ENCODE data around the gene ASCC1. TPM values are rescaled to one million over a fixed set of nuclear protein-coding genes. Genes with fewer than 3 reads are reported as not detected.

Gene ASCC1
- total RNA-seq, 2 donors from 2014 or later: 15.2 to 30.3 TPM

DNA sequence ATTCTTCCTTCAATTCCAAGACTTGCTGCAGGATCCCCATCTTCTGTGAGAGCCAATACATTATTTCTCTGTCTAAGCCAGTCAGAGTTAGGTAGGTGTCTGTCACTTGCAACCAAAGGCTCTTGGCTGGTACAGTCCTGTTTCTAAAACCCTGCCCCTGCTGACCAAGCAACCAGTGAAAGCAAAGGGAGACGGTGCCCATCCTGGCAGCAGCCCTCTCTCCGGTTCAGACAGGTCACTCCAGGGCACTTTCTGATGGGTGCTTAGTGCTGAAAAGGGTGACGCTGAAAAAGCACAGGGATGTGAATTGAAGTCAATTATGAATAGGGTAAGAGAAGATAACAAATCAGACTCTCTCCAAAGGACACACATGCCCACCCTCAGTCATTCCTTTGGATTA, 165.2 kb downstream of the ASCC1 start:
- H3K4me1 ChIP-seq (ENCODE audit: control insufficient read depth in 1 of 2, low read depth in 2 of 2): peaks cover 0 to 3% of the 10 kb centered on the region in 2 donors
- no peak overlapping the region for H3K27ac ChIP-seq
- TF ChIP-seq, protein P1, sequence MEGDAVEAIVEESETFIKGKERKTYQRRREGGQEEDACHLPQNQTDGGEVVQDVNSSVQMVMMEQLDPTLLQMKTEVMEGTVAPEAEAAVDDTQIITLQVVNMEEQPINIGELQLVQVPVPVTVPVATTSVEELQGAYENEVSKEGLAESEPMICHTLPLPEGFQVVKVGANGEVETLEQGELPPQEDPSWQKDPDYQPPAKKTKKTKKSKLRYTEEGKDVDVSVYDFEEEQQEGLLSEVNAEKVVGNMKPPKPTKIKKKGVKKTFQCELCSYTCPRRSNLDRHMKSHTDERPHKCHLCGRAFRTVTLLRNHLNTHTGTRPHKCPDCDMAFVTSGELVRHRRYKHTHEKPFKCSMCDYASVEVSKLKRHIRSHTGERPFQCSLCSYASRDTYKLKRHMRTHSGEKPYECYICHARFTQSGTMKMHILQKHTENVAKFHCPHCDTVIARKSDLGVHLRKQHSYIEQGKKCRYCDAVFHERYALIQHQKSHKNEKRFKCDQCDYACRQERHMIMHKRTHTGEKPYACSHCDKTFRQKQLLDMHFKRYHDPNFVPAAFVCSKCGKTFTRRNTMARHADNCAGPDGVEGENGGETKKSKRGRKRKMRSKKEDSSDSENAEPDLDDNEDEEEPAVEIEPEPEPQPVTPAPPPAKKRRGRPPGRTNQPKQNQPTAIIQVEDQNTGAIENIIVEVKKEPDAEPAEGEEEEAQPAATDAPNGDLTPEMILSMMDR (IDR thresholded peaks at IDR 0.05): no peak
- DNase-seq (ENCODE audit: low spot score) (no peak), ATAC-seq (ENCODE audit: insufficient number of reproducible peaks, low FRiP score, low read depth) (no peak)
- H3K4me3 ChIP-seq: no peak overlapping the region
- no peaks in the 10 kb centered on the region for H3K36me3 ChIP-seq
- no peaks in the 10 kb centered on the region for H3K27me3 ChIP-seq (replicated peaks; ENCODE audit: insufficient read depth)
- H3K9me3 ChIP-seq: no peaks in the 10 kb centered on the region

DNA sequence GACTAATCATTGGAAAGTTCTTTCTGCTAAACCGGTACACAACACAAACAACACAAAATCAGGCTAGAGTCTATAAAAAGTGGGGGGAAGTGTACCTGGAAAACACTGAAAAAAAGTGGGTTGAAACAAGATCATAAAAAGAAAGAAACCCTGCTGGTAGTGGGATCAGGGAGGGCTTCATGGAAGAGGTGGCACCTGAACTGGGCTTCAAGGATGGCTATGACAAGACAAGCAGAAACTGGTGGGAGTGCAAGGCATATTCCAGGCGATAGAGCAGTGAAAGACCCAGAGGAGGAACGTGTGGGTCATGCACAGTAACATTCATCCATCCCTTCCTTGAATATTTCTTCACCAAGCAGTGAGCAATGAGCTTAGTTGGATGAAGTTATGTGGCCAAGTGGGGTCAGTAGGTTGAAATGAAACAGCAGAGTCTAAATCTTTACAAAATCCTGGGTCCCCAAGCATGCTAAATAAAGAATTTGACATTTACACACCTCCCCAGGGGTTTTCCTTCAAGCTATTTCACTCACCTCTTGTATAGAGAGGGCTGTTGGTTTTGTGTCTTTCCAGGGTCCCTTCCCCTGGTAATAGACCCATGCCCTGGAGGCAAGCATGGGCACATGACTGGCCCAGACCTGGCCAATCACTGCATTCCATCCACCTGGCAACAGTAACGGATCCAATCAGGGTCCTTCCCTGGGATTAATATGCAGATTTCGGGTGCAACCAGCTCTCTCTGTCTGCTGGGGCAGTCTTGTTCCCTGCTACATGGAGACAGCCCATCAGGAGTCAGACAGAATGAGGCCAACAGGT, 165.9 kb downstream of the ASCC1 start:
- ATAC-seq (ENCODE audit: insufficient number of reproducible peaks, low FRiP score, low read depth): no peak

DNA sequence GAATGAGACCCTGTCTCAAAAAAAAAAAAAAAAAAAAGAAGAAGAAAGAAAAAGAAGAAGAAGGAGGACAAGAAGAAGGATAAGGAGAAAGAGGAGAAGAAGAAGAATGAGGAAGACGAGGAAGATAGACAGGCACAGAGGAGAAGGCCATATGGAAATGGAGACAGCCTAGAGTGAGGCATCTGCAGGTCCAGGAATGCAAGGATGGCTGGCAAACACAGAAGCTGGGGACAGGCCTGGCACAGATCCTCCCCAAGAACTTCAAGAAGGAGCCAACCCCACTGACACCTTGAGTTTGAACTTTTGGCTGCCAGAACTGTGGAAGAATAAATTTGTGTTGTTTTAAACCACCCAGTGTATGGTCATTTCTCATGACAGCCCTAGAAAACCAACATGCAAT, 166.6 kb downstream of the ASCC1 start:
- ATAC-seq (ENCODE audit: insufficient number of reproducible peaks, low FRiP score, low read depth): no peak

More for the DNA sequence above, 165.9 kb downstream of the ASCC1 start:
- TF ChIP-seq, protein P1 (IDR thresholded peaks at IDR 0.05): no peak
- Histone ChIP-seq H3K4me1 (ENCODE audit: control insufficient read depth in 1 of 2, low read depth in 2 of 2) (peaks cover 0 to 10% of the 10 kb centered on the region in 2 donors), H3K27me3 (replicated peaks; ENCODE audit: insufficient read depth) (no peaks in the 10 kb centered on the region), H3K4me3 (no peak overlapping the region), H3K36me3 (no peaks in the 10 kb centered on the region), H3K27ac (no peak overlapping the region), H3K9me3 (no peaks in the 10 kb centered on the region)
- no peak for DNase-seq (ENCODE audit: low spot score)

DNA sequence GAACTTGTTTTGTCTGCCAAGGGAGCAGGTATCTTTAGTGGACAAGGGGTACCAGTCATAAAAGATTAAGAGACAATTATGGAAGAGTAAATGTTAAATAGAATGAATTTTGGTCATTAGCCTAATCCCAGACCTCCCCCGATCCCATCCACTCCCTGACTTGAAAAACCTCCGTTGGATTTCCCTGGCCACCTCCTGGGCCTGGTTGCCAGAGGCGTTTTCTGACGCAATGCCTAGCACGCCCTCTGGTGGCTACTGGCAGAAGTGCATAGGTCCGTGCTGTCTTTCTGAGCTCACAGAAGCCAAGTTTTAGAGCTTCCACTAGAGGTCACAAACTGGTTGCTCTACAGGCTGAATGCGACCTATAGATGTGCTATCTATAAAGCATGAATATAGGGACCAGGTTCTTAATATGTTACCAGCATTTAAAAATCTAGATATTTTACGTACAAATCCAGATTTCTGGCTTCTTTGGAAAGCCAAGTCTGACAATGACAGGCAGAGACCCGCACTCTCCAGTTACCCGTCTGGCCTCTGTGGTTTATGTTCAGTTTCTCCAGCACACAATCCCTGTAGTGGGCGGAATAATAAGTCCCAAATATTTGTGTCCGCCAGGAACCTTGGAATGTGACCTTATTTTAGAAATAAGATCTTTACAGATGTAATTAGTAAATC, 167.5 kb downstream of the ASCC1 start:
- ATAC-seq (ENCODE audit: insufficient number of reproducible peaks, low FRiP score, low read depth) (peak; percentile 48), DNase-seq (ENCODE audit: low spot score) (peak; percentile 57)
- peaks cover 0 to 25% of the 10 kb centered on the region in 2 donors for H3K4me1 ChIP-seq (ENCODE audit: control insufficient read depth in 1 of 2, low read depth in 2 of 2)
- H3K27me3 ChIP-seq (replicated peaks; ENCODE audit: insufficient read depth): no peaks in the 10 kb centered on the region
- no peaks in the 10 kb centered on the region for H3K36me3 ChIP-seq
- no peak overlapping the region for H3K27ac ChIP-seq
- no peak overlapping the region for H3K4me3 ChIP-seq
- H3K9me3 ChIP-seq: no peaks in the 10 kb centered on the region
- TF ChIP-seq, protein P1 (IDR thresholded peaks at IDR 0.05): peak; percentile 99

More for the DNA sequence above, 166.6 kb downstream of the ASCC1 start:
- H3K27me3 ChIP-seq (replicated peaks; ENCODE audit: insufficient read depth): no peaks in the 10 kb centered on the region
- no peak overlapping the region for H3K4me3 ChIP-seq
- H3K4me1 ChIP-seq (ENCODE audit: control insufficient read depth in 1 of 2, low read depth in 2 of 2): peaks cover 0 to 17% of the 10 kb centered on the region in 2 donors
- TF ChIP-seq, protein P1 (IDR thresholded peaks at IDR 0.05): no peak
- H3K27ac ChIP-seq: no peak overlapping the region
- no peak for DNase-seq (ENCODE audit: low spot score)
- no peaks in the 10 kb centered on the region for H3K36me3 ChIP-seq
- H3K9me3 ChIP-seq: no peaks in the 10 kb centered on the region

Other genes starting within 250 kb of the ASCC1 start
- 10 to 100 TPM in 1 of 2 donors, 1 to 10 TPM in 1; 3.5 to 13.8 TPM for gene SPOCK2, start 127.7 kb downstream of the ASCC1 start, total RNA-seq
- 10 to 100 TPM; 44.0 to 46.7 TPM for gene ANAPC16, start 264 bp downstream of the ASCC1 start, total RNA-seq
- 100 to 1,000 TPM; 163 to 374 TPM for gene DDIT4, start 57.6 kb upstream of the ASCC1 start, total RNA-seq
- gene DNAJB12, start 138.6 kb upstream of the ASCC1 start, total RNA-seq: 10 to 100 TPM; 33.3 to 39.5 TPM